GM23338 (cell line): ENCODE measurements around the gene DBH. TPM values are rescaled to one million over a fixed set of nuclear protein-coding genes. Genes with fewer than 3 reads are reported as not detected.

Source experiments
- ATAC-seq: fragments of 200-7000 bp; cut with Tn5 transposase; 3 replicates; pipeline ENCODE4 v1.9.1; 2020
- DNase-seq: peaks from one replicate; pipeline ENCODE4 v3.0.0-alpha.2; 2015; ENCODE audit warnings: low spot score
- H2AFZ ChIP-seq: fragments of 200-600 bp; sonication (generic); 2 replicates; pipeline ENCODE4 v1.8.0; 2016; ENCODE audit warnings: antibody characterized with exemption, mild to moderate bottlenecking, moderate library complexity
- H3F3A ChIP-seq: fragments of 200-600 bp; sonication (generic); replicated peaks from 2 replicates; pipeline ENCODE4 v1.8.0; 2017; ENCODE audit warnings: antibody characterized with exemption, mixed run types, low read depth
- H3K27ac ChIP-seq: fragments of 200-600 bp; sonication (generic); 2 replicates; pipeline ENCODE4 v1.6.1; 2016; ENCODE audit warnings: low read depth
- H3K27me3 ChIP-seq: fragments of 200-600 bp; sonication (generic); 2 replicates; pipeline ENCODE4 v1.8.0; 2016; ENCODE audit warnings: mild to moderate bottlenecking, mixed run types, moderate library complexity; ENCODE audit not compliant: insufficient read depth
- H3K36me3 ChIP-seq: fragments of 200-600 bp; sonication (generic); 2 replicates; pipeline ENCODE4 v1.8.0; 2016; ENCODE audit warnings: mild to moderate bottlenecking; ENCODE audit not compliant: insufficient read depth
- H3K4me1 ChIP-seq: fragments of 200-600 bp; sonication (generic); 2 replicates; pipeline ENCODE4 v1.8.0; 2016; ENCODE audit warnings: mild to moderate bottlenecking, moderate library complexity; ENCODE audit not compliant: insufficient read depth
- H3K4me2 ChIP-seq: fragments of 200-600 bp; sonication (generic); 2 replicates; pipeline ENCODE4 v1.7.1; 2017; ENCODE audit warnings: mixed run types
- H3K4me3 ChIP-seq: fragments of 200-600 bp; sonication (generic); 2 replicates; pipeline ENCODE4 v1.6.1; 2016; ENCODE audit warnings: mixed run types
- H3K79me2 ChIP-seq: fragments of 200-600 bp; sonication (generic); replicated peaks from 2 replicates; pipeline ENCODE4 v1.8.0; 2017; ENCODE audit warnings: mild to moderate bottlenecking; ENCODE audit not compliant: insufficient read depth
- H3K9me2 ChIP-seq: fragments of 200-600 bp; sonication (generic); 2 replicates; pipeline ENCODE4 v1.8.0; 2017; ENCODE audit not compliant: insufficient read depth
- H4K20me1 ChIP-seq: fragments of 200-600 bp; sonication (generic); replicated peaks from 2 replicates; pipeline ENCODE4 v1.8.0; 2017; ENCODE audit warnings: mild to moderate bottlenecking; ENCODE audit not compliant: insufficient read depth
- H3K27ac Mint-ChIP-seq: 2 replicates; pipeline ENCODE4 v1.8.0; 2020; ENCODE audit warnings: inconsistent platforms, mild to moderate bottlenecking, moderate library complexity, mixed read lengths
- H3K27me3 Mint-ChIP-seq: 3 replicates; pipeline ENCODE4 v1.8.0; 2022; ENCODE audit warnings: low read depth, mild to moderate bottlenecking, moderate library complexity, mixed read lengths, inconsistent platforms; ENCODE audit not compliant: insufficient read depth, poor library complexity
- H3K36me3 Mint-ChIP-seq: 3 replicates; pipeline ENCODE4 v1.8.0; 2021; ENCODE audit warnings: low read depth, mild to moderate bottlenecking, inconsistent platforms, moderate library complexity, mixed read lengths
- H3K4me1 Mint-ChIP-seq: 3 replicates; pipeline ENCODE4 v1.8.0; 2020; ENCODE audit warnings: mild to moderate bottlenecking, inconsistent platforms, mixed read lengths
- H3K4me3 Mint-ChIP-seq: 3 replicates; pipeline ENCODE4 v1.8.0; 2021; ENCODE audit warnings: moderate library complexity, mild to moderate bottlenecking, inconsistent platforms, mixed read lengths
- H3K9me3 Mint-ChIP-seq: 3 replicates; pipeline ENCODE4 v1.8.0; 2020; ENCODE audit warnings: moderate library complexity, mild to moderate bottlenecking, inconsistent platforms, mixed read lengths
- CREB1 ChIP-seq: fragments of 250-450 bp; sonication (Bioruptor Pico); IDR thresholded peaks from 2 replicates; pipeline ENCODE4 v1.5.0; 2020; ENCODE audit warnings: low read depth, mild to moderate bottlenecking, moderate library complexity
- CTCF ChIP-seq, 2 experiments: fragments of 200-600 bp in 1 of 2; sonication (generic) in 1 of 2; conservative IDR thresholded peaks; 2 replicates each; pipeline versions ENCODE4 v1.5.1 to v1.6.1; 2016 to 2017; ENCODE audit warnings: antibody characterized with exemption in 2 of 2, low read depth in 2 of 2, mild to moderate bottlenecking in 2 of 2, moderate library complexity in 1 of 2
- ETS1 ChIP-seq: IDR thresholded peaks from 2 replicates; pipeline ENCODE4 v1.6.1; 2016; ENCODE audit warnings: antibody characterized with exemption
- EZH2 ChIP-seq: fragments of 200-600 bp; sonication (generic); IDR thresholded peaks from one replicate; pipeline ENCODE4 v1.8.0; 2017; ENCODE audit warnings: antibody characterized with exemption, mild to moderate bottlenecking, low read depth; ENCODE audit not compliant: unreplicated experiment
- EZH2phosphoT487 ChIP-seq: fragments of 200-600 bp; sonication (generic); IDR thresholded peaks from one replicate; pipeline ENCODE4 v1.8.1; 2018; ENCODE audit warnings: antibody characterized with exemption; ENCODE audit not compliant: unreplicated experiment
- JUNB ChIP-seq: IDR thresholded peaks from one replicate; pipeline ENCODE4 v1.6.1; 2016; ENCODE audit warnings: antibody characterized with exemption; ENCODE audit not compliant: unreplicated experiment
- NANOG ChIP-seq: IDR thresholded peaks from 2 replicates; pipeline ENCODE4 v1.6.1; 2016; ENCODE audit warnings: antibody characterized with exemption, borderline replicate concordance
- POLR2AphosphoS5 ChIP-seq: IDR thresholded peaks from 2 replicates; pipeline ENCODE4 v1.6.1; 2016; ENCODE audit warnings: antibody characterized with exemption, low read depth
- STAT1 ChIP-seq: IDR thresholded peaks from one replicate; pipeline ENCODE4 v1.6.1; 2016; ENCODE audit warnings: antibody characterized with exemption; ENCODE audit not compliant: unreplicated experiment
- ZNF114 ChIP-seq: fragments of 250-450 bp; sonication (Bioruptor Pico); IDR thresholded peaks from 2 replicates; pipeline ENCODE4 v1.5.0; 2020; ENCODE audit warnings: mild to moderate bottlenecking, moderate library complexity
- ZNF331 ChIP-seq: fragments of 250-450 bp; sonication (Bioruptor Pico); IDR thresholded peaks from 2 replicates; pipeline ENCODE4 v1.5.0; 2020; ENCODE audit warnings: low read depth, mild to moderate bottlenecking, moderate library complexity
- ZNF462 ChIP-seq: fragments of 250-450 bp; sonication (Bioruptor Pico); IDR thresholded peaks from 2 replicates; pipeline ENCODE4 v1.5.0; 2020; ENCODE audit warnings: mild to moderate bottlenecking, moderate library complexity
- polyA plus RNA-seq: library from polyadenylated mRNA; unstranded; fragments of >200 nt; fragmentation: Nextera tagmentation; extraction: Ambion mirVana; gene quantifications from 2 replicates; pipeline ENCODE4 v1.2.1, GENCODE V29; 2016
- total RNA-seq: library from RNA; depleted of rRNA; stranded (reverse); fragments of >200 nt; shearing (Covaris generic); gene quantifications from 2 replicates; pipeline ENCODE4 v1.2.3, GENCODE V29; 2014
- TF ChIP-seq, protein P1 (sequence below): IDR thresholded peaks from one replicate; pipeline ENCODE4 v1.6.1; 2018; ENCODE audit warnings: antibody characterized with exemption; ENCODE audit not compliant: unreplicated experiment

The DBH gene
- total and polyA plus RNA-seq, 2 experiments from 2014 or later = 0.08 to 0.24 TPM

GRCh38 chr9:133621725-133622267 lies 14.4 kb upstream of the DBH start:
- no peak overlapping the region for H3K4me2 ChIP-seq
- no peak overlapping the region for H3K4me3 ChIP-seq
- no peaks in the 10 kb centered on the region for H3K79me2 ChIP-seq
- H3K27ac ChIP-seq = no peak overlapping the region
- no peaks in the 10 kb centered on the region for H3K4me1 ChIP-seq
- Mint-ChIP-seq H3K9me3 (peaks cover 21% of the 10 kb centered on the region), H3K27ac (no peak overlapping the region), H3K4me1 (peaks cover 5% of the 10 kb centered on the region; the same call in 2 of the 3 replicates), H3K36me3 (no peaks in the 10 kb centered on the region; the same call in 2 of the 3 replicates), H3K4me3 (no peak overlapping the region), H3K27me3 (peaks cover 9% of the 10 kb centered on the region)
- H3K9me2 ChIP-seq = no peaks in the 10 kb centered on the region; the same call in 1 of the 2 replicates
- TF ChIP-seq STAT1 (no peak), CREB1 (CRISPR knock-in tag) (no peak), ZNF462 (CRISPR knock-in tag) (no peak), ZNF114 (CRISPR knock-in tag) (no peak), ETS1 (no peak), NANOG (no peak), EZH2 (no peak), ZNF331 (CRISPR knock-in tag) (no peak), POLR2AphosphoS5 (no peak), CTCF (conservative IDR thresholded peaks at IDR 0.05; ENCODE audit: low read depth in 2 of 2) (no peak), JUNB (no peak), EZH2phosphoT487 (no peak)
- TF ChIP-seq, protein P1, sequence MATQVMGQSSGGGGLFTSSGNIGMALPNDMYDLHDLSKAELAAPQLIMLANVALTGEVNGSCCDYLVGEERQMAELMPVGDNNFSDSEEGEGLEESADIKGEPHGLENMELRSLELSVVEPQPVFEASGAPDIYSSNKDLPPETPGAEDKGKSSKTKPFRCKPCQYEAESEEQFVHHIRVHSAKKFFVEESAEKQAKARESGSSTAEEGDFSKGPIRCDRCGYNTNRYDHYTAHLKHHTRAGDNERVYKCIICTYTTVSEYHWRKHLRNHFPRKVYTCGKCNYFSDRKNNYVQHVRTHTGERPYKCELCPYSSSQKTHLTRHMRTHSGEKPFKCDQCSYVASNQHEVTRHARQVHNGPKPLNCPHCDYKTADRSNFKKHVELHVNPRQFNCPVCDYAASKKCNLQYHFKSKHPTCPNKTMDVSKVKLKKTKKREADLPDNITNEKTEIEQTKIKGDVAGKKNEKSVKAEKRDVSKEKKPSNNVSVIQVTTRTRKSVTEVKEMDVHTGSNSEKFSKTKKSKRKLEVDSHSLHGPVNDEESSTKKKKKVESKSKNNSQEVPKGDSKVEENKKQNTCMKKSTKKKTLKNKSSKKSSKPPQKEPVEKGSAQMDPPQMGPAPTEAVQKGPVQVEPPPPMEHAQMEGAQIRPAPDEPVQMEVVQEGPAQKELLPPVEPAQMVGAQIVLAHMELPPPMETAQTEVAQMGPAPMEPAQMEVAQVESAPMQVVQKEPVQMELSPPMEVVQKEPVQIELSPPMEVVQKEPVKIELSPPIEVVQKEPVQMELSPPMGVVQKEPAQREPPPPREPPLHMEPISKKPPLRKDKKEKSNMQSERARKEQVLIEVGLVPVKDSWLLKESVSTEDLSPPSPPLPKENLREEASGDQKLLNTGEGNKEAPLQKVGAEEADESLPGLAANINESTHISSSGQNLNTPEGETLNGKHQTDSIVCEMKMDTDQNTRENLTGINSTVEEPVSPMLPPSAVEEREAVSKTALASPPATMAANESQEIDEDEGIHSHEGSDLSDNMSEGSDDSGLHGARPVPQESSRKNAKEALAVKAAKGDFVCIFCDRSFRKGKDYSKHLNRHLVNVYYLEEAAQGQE = no peak
- no peak for DNase-seq
- no peaks in the 10 kb centered on the region for H3K36me3 ChIP-seq
- H3F3A ChIP-seq = no peaks in the 10 kb centered on the region
- ATAC-seq = no peak
- H2AFZ ChIP-seq = no peak overlapping the region
- H4K20me1 ChIP-seq = no peaks in the 10 kb centered on the region
- no peaks in the 10 kb centered on the region for H3K27me3 ChIP-seq
